C4-2B (cell line): Measurements from ENCODE around the gene RPTOR.

Source experiments
- H3K27ac ChIP-seq: fragments of 450-650 bp; 2 replicates; pipeline ENCODE4 v1.5.1; 2017
- ZFX ChIP-seq: fragments of 450-650 bp; IDR thresholded peaks from 2 replicates; pipeline ENCODE4 v1.6.1; 2017
- TF ChIP-seq, protein P1 (sequence below): fragments of 450-650 bp; conservative IDR thresholded peaks from 2 replicates; pipeline ENCODE4 v1.5.1; 2017; ENCODE audit warnings: mild to moderate bottlenecking

Gene RPTOR

DNA sequence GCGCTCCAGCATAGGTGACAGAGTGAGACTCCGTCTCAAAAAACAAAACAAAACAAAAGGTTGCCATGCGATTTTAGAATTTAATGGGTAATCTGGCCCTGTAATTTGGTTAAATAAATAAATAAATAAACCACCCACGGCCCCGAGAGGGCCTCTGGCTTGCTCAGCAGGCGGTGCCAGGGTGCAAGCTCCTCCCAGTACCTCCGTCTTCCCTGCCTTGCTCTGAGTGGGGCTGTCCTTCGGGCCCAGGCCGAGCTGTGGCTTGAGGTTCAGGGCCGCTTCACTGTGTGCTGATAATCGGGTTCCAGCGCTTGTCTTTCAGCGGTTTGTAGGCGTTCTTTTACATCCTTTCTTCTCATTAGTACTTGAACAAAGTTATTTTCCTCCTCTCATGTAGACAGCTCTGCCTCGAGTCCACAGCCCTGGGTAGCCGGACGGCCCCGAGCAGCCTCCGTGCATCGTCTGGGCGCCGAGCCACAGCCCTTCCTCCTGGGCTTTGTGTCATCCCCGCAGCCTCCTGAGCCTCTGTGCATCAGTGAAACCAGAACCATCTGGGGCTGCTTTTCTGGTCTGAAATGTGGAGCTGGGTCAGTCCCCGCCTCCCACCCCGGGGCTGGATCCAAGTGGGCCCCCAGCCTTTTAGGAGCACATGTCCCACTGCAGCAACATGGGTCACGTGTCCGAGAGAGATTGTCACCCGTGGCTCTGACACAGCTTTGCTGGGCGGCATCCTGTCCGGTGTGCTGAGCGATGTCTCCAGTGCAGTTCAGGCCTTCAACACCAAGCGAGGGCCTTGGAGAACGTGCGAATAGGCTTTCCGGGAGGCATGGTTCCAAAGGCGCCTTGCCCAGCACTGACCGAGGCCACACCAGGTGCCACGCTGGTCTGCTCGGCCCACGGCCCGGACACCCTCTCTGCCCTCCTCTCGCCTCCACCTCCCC lies 289.6 kb downstream of the RPTOR start:
- H3K27ac ChIP-seq: no peak overlapping the region
- TF ChIP-seq ZFX: no peak
- TF ChIP-seq, protein P1, sequence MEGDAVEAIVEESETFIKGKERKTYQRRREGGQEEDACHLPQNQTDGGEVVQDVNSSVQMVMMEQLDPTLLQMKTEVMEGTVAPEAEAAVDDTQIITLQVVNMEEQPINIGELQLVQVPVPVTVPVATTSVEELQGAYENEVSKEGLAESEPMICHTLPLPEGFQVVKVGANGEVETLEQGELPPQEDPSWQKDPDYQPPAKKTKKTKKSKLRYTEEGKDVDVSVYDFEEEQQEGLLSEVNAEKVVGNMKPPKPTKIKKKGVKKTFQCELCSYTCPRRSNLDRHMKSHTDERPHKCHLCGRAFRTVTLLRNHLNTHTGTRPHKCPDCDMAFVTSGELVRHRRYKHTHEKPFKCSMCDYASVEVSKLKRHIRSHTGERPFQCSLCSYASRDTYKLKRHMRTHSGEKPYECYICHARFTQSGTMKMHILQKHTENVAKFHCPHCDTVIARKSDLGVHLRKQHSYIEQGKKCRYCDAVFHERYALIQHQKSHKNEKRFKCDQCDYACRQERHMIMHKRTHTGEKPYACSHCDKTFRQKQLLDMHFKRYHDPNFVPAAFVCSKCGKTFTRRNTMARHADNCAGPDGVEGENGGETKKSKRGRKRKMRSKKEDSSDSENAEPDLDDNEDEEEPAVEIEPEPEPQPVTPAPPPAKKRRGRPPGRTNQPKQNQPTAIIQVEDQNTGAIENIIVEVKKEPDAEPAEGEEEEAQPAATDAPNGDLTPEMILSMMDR: no peak

GRCh38 chr17:80834893-80835275 lies 290.2 kb downstream of the RPTOR start:
- H3K27ac ChIP-seq: no peak overlapping the region

DNA sequence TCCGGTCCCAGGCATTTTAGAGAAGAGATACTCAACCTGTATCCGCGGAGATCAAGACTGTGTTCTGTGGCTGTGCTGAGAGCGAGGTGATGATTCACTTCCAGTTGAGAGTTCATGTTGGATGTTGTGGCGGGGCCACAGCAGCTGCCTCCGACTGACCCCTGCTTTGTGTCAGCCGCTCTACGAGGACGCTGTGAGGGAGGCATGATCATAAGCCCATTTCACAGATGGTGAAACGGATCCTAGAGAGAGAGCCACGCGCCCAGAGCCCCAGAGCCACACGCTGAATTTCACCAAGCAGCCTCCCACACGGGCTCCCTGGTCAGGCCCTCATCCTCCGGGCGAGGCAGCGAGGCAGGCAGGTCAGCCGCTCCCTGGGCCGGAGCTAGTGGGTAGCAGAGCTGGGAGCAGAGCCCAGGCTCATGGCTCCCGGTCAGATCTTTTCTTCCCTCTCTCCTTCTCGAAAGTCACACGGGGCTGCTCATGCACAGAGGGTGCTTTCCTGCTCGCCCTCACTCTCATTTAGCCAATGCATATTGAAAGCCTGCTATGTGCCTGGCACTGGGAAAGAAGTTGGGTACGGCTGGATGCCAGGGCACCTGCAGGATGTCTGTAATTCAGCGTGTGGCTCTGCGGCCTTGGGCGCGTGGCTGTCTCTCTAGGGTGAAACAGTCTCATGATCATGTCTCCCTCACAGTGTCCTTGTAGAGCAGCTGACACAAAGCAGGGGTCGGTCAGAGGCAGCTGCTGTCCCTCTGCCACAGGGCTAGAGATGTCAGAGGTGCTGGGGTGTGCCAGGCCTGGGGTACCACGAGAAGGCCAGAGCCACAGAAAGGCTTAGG lies 291.4 kb downstream of the RPTOR start:
- no peak overlapping the region for H3K27ac ChIP-seq

More at GRCh38 chr17:80834893-80835275, 290.2 kb downstream of the RPTOR start:
- TF ChIP-seq ZFX: no peak
- TF ChIP-seq, protein P1: no peak

GRCh38 chr17:80836658-80836965 lies 292.0 kb downstream of the RPTOR start:
- TF ChIP-seq, protein P1: no peak
- no peak for TF ChIP-seq ZFX

More for the DNA sequence above, 291.4 kb downstream of the RPTOR start:
- TF ChIP-seq, protein P1: no peak
- no peak for TF ChIP-seq ZFX

GRCh38 chr17:80836971-80837481 lies 292.4 kb downstream of the RPTOR start:
- no peak for TF ChIP-seq ZFX
- TF ChIP-seq, protein P1: no peak

More at GRCh38 chr17:80836658-80836965, 292.0 kb downstream of the RPTOR start:
- no peak overlapping the region for H3K27ac ChIP-seq

GRCh38 chr17:80837711-80838110 lies 293.1 kb downstream of the RPTOR start:
- no peak for TF ChIP-seq ZFX
- TF ChIP-seq, protein P1: no peak
- no peak overlapping the region for H3K27ac ChIP-seq

More at GRCh38 chr17:80836971-80837481, 292.4 kb downstream of the RPTOR start:
- no peak overlapping the region for H3K27ac ChIP-seq
